22Rv1 (cell line): ENCODE measurements around the gene CD80.

ENCODE experiments used
- ZFX ChIP-seq: fragments of 450-650 bp; IDR thresholded peaks from 2 replicates; pipeline ENCODE4 v1.6.1; 2017; ENCODE audit warnings: antibody characterized with exemption, borderline replicate concordance
- TF ChIP-seq, protein P1 (sequence below): fragments of 450-650 bp; IDR thresholded peaks from 2 replicates; pipeline ENCODE4 v1.5.1; 2017; ENCODE audit warnings: mild to moderate bottlenecking

DNA sequence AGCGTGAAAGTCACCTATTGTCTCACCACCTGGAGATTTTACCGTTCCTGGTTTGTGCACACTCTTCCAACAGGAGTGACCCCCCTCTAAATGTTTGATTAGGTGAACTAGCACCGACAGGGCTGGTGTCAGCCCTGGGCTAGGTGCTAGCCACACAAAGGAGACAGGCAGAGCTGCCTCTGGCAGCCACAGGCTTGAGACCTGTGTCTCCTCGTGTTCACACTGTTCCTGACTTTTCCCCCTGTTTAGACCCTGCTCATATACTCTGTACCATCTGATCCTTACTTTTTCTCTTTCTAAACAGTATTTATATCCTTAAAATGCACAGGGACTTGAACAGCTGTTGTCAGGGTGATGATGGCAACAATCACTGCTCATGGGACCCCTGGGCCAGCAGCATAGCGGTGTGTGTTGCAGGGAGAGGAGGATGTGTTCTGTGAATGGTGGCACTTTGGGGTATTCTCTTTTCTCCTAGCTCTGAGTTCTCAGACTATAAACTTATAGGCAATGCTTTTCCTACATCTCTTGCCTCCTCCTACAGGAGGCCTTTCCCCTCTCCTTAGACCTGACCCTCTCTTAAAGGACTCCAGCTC lies 5.5 kb downstream of the CD80 start:
- TF ChIP-seq, protein P1, sequence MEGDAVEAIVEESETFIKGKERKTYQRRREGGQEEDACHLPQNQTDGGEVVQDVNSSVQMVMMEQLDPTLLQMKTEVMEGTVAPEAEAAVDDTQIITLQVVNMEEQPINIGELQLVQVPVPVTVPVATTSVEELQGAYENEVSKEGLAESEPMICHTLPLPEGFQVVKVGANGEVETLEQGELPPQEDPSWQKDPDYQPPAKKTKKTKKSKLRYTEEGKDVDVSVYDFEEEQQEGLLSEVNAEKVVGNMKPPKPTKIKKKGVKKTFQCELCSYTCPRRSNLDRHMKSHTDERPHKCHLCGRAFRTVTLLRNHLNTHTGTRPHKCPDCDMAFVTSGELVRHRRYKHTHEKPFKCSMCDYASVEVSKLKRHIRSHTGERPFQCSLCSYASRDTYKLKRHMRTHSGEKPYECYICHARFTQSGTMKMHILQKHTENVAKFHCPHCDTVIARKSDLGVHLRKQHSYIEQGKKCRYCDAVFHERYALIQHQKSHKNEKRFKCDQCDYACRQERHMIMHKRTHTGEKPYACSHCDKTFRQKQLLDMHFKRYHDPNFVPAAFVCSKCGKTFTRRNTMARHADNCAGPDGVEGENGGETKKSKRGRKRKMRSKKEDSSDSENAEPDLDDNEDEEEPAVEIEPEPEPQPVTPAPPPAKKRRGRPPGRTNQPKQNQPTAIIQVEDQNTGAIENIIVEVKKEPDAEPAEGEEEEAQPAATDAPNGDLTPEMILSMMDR = no peak
- TF ChIP-seq ZFX = no peak
